HG02943 (cell line): ENCODE measurements around the gene CYP2B6.
"Not testable (repeated sequence)": the region's sequence is repeated elsewhere in the genome, so short reads cannot be mapped to it uniquely, and the experiment has no call there.

Experiments
- ATAC-seq: cut with Tn5 transposase; IDR thresholded peaks from one replicate; pipeline ENCODE4 v1.9.1; 2021; ENCODE audit warnings: mild to moderate bottlenecking, low read depth, moderate library complexity; ENCODE audit not compliant: unreplicated experiment

CYP2B6 gene

DNA sequence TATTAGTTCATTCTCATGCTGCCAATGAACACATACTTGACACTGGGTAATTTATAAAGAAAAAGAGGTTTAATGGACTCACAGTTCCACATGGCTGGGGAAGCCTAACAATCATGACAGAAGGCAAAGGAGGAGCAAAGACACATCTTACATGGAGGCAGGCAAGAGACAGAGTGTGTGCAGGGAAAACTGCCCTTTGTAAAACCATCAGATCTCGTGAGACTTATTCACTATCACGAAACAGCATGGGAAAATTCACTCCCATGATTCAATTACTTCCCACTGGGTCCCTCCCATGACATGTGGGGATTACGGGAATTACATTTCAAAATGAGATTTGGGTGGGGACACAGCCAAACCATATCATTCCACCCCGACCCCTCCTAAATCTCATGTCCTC is 11.3 kb upstream of the CYP2B6 start:
- ATAC-seq = not testable (repeated sequence)

DNA sequence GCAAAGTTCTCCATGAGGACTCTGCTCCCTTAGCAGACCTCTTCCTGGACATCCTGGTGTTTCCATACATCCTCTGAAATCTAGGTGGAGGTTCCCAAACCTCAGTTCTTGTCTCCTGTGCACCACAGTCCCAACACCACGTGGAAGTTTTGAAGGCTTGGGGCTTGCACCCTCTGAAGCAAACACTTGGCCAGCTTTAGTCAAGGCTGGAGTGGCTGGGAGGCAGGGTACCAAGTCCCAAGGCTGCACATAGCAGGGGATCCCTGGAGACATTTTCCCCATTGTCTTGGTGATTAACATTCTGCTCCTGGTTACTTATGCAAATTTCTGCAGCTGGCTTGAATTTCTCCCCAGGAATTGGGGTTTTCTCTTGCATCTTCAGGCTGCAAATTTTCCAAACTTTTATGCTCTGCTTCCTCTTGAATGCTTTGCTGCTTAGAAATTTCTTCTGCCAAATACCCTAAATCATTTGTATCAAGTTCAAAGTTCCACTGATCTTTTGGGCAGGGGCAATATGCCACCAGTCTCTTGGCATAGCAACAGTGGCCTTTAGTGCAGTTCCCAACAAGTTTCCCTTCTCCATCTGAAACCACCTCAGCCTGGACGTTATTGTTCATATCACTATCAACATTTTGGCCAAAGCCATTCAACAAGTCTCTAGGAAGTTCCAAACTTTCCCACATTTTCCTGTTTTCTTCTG is 10.2 kb upstream of the CYP2B6 start:
- not testable (repeated sequence) for ATAC-seq

DNA sequence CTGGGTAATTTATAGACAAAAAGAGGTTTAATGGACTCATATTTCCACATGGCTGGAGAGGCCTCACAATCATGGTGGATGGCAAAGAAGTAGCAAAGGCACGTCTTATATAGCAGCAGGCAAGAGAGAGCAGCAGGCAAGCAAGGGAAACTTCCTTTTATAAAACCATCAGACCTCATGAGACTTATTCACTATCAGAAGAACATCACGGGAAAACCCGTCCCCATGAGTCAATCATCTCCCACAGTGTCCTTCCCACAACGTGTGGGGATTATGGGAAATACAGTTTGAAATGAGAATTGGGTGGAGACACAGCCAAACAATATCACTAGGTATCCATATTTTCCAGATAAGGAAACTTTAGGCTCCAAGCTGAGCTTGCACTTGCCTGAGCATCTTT is 9.5 kb upstream of the CYP2B6 start:
- ATAC-seq = no peak

GRCh38 chr19:40982594-40983101 is 8.4 kb upstream of the CYP2B6 start:
- no peak for ATAC-seq

GRCh38 chr19:40989453-40989852 is 1.6 kb upstream of the CYP2B6 start:
- ATAC-seq = no peak

DNA sequence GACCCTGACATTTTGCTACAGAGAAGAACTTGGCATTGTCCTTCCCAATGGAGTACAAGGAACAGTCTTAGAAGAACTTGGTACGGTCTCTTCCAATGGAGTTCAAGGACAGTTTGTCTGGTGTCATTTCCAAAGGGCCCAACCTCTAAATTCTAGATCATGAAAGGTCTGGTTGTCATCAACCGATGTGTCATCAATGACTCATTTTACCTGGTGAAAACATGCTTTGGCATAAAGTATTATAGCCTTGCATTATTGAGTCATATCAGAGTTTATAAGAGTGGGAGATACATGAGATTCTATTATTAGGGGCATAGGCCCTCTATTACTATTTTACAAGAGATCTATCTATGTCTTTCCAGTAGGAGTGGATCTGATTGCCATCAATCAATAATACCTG is 4.3 kb downstream of the CYP2B6 start:
- no peak for ATAC-seq

GRCh38 chr19:40999018-40999417 is 7.9 kb downstream of the CYP2B6 start:
- not testable (repeated sequence) for ATAC-seq

- no peak for ATAC-seq
These were observed 9.2 kb downstream of the CYP2B6 start for GRCh38 chr19:41000310-41000737.

- ATAC-seq = no peak
These were observed 10.3 kb downstream of the CYP2B6 start for GRCh38 chr19:41001243-41001971.

DNA sequence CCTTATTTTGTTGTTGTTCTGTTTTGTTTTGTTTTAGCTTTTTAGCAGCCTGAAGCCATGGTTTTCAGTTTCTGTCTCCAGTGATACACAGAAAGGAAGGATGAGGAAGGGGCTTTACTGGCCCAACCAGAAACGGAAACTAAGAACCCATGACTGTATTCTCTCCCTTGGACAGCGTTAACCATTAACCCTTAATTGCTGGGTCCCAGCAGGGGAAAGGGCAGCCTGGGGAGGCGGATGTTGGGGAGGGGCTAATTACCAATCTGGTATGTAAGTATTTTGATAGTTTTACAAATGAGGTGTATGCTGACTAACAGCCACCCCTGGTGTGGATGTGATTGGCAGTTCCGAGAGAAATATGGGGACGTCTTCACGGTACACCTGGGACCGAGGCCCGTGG is 12.6 kb downstream of the CYP2B6 start:
- ATAC-seq = not testable (repeated sequence)

DNA sequence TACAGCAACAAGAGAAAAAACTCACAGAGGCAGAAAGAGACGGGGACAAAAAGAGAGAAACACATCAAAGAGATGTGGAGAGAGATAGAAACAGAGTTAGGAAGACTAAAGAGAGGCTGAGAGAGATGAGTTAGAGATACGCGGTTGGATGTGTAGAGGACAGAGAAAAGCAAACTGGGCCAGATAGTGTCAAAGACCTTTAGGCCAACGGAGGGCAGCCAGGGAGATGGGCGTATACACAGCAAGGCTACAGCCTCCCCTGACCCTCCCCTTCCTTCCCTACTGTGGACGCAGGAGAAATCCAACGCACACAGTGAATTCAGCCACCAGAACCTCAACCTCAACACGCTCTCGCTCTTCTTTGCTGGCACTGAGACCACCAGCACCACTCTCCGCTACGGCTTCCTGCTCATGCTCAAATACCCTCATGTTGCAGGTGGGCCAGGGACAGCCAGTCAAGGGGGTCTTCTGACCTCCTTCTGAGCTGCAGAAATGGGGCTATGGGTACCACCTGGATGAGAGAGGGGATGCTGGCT is 18.7 kb downstream of the CYP2B6 start:
- no peak for ATAC-seq

DNA sequence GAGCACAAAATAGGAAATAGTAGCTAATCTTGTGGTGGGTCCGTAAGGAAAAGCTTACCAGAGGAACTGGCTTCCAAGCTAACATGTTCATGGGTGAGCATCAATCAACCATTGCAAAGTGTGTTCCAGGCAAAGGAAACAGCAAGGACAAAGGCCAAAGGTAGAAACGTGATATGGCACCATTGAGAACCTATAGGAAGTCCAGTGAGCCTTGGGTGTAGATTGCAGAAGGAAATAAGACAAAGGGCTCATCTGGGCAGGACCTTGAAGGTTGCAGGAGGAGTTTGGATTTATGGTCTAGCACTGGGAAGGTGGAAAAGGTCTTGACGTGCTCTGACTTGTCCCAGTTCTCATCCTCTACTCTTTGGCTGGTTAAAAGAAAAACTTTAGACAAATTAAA is 22.3 kb downstream of the CYP2B6 start:
- no peak for ATAC-seq

- no peak for ATAC-seq
These were observed 23.6 kb downstream of the CYP2B6 start for GRCh38 chr19:41014643-41015042.

- ATAC-seq = no peak
These were observed 25.5 kb downstream of the CYP2B6 start for GRCh38 chr19:41016488-41017071.

GRCh38 chr19:41018736-41019290 is 27.7 kb downstream of the CYP2B6 start:
- no peak for ATAC-seq

DNA sequence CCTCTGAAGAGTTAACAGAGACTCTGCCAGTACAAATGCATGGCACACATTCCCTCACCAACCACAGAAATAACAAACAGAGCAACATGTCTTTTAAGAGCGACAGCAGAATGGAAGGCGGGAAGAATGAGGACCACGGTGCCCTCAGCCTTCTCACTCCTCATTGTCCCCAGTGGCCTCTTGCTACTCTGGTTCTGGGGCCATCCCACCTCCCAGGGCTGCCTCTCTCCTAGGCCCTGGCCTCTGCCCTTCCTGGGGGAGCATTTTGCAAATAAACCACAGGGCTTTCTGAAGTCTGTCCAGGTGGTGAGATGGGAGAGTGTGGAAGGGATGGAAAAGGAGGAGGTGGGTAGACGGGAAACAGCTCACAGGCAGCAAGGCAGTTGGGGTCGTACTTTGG is 28.3 kb downstream of the CYP2B6 start:
- no peak for ATAC-seq

- ATAC-seq = no peak
These were observed 32.1 kb downstream of the CYP2B6 start for GRCh38 chr19:41023193-41023592.

DNA sequence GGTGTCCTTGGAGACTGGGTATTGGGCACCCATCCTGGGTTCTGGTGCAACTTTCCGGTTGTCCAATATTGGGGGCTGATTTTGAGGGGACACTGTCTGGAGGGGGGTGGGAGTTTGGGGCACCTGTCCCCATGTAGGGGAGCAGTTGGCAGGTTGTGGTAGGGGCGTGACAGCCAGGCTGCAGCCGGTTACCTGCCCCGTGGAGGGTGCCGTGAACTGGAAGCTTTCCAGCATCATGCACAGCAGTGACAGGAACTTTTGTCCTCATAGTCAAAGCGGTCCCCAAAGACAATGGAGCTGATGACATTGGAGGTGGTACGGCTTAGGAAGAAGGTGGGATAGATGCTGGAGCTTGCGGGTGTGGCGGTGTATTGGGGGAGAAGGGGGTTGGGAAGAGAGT is 34.3 kb downstream of the CYP2B6 start:
- ATAC-seq = no peak

GRCh38 chr19:41025871-41026270 is 34.8 kb downstream of the CYP2B6 start:
- ATAC-seq = no peak

DNA sequence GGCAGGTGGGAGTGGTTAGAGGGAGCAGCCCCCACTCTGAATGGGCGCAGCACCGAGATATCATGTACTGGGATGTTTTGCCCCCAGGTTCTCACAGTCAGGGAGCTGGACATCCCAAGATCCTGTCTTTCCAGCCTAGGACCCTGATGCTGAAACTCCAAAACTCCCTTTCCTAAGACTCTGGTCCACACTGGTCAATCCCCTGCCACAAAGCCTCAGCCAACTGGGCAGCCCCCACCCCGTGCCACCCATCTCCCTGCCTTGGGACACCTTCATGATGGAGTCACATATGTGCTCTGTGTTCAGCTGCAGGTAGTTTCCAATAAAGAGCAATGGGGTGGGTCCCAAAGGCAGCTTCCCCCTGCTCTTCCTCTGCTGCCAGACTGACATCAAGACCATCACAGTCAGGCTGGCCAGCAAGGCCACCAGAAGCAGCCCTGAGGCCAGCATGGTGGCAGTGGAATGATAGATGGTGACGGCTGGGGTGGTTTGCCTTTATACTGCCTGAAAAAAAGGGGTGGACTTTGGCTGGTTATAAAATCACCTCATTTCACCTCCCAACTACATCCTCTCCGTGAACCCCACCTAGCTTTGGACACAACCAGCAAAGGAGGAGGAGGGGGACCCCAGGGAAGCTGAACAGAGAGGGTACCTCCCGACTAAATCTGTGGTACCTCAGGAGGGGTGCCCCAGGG is 36.3 kb downstream of the CYP2B6 start:
- no peak for ATAC-seq
